GM18502 (cell line): Measurements from ENCODE around the gene NLRC5.
"Not testable (repeated sequence)": the region's sequence is repeated elsewhere in the genome, so short reads cannot be mapped to it uniquely, and the experiment has no call there.

Source experiments
- ATAC-seq: cut with Tn5 transposase; IDR thresholded peaks from one replicate; pipeline ENCODE4 v1.9.1; 2021; ENCODE audit warnings: mild to moderate bottlenecking; ENCODE audit not compliant: unreplicated experiment, poor library complexity

Gene NLRC5

GRCh38 chr16:57093666-57094564 is 104.6 kb downstream of the NLRC5 start:
- no peak for ATAC-seq

GRCh38 chr16:57094911-57095310 is 105.6 kb downstream of the NLRC5 start:
- ATAC-seq, result no peak

GRCh38 chr16:57096192-57096591 is 106.8 kb downstream of the NLRC5 start:
- no peak for ATAC-seq

GRCh38 chr16:57096793-57097192 is 107.4 kb downstream of the NLRC5 start:
- ATAC-seq, result no peak

GRCh38 chr16:57098188-57098841 is 109.0 kb downstream of the NLRC5 start:
- no peak for ATAC-seq

- ATAC-seq, result not testable (repeated sequence)
Observed at GRCh38 chr16:57099965-57100364, 110.6 kb downstream of the NLRC5 start.

GRCh38 chr16:57100445-57100844 is 111.1 kb downstream of the NLRC5 start:
- no peak for ATAC-seq

GRCh38 chr16:57102888-57103851 is 113.8 kb downstream of the NLRC5 start:
- ATAC-seq, result no peak

- ATAC-seq, result no peak
Observed at GRCh38 chr16:57104706-57105105, 115.3 kb downstream of the NLRC5 start.

- no peak for ATAC-seq
Observed at GRCh38 chr16:57105184-57105583, 115.8 kb downstream of the NLRC5 start.

GRCh38 chr16:57106767-57107166 is 117.4 kb downstream of the NLRC5 start:
- ATAC-seq, result no peak

- ATAC-seq, result no peak
Observed at GRCh38 chr16:57107321-57107922, 118.1 kb downstream of the NLRC5 start.

GRCh38 chr16:57108432-57108831 is 119.1 kb downstream of the NLRC5 start:
- no peak for ATAC-seq

GRCh38 chr16:57109259-57110105 is 120.1 kb downstream of the NLRC5 start:
- ATAC-seq, result not testable (repeated sequence)

GRCh38 chr16:57110937-57111336 is 121.6 kb downstream of the NLRC5 start:
- ATAC-seq, result no peak

- ATAC-seq, result no peak
Observed at GRCh38 chr16:57111420-57111819, 122.1 kb downstream of the NLRC5 start.

GRCh38 chr16:57112403-57113041 is 123.2 kb downstream of the NLRC5 start:
- no peak for ATAC-seq

- ATAC-seq, result no peak
Observed at GRCh38 chr16:57113042-57113453, 123.7 kb downstream of the NLRC5 start.

GRCh38 chr16:57113664-57114063 is 124.3 kb downstream of the NLRC5 start:
- ATAC-seq, result no peak
